ENCODE data around the gene RALGAPA2. TPM values are rescaled to one million over a fixed set of nuclear protein-coding genes. Genes with fewer than 3 reads are reported as not detected.

RALGAPA2 gene
- total RNA-seq, 1 experiment from 2014 or later = 1.9 TPM

GRCh38 chr20:20731000-20731944 lies 18.8 kb upstream of the RALGAPA2 start:
- no peak for DNase-seq (ENCODE audit: low read depth)
- in situ Hi-C loops (cut with HindIII; ENCODE audit: low pct_unique_long_range_greater_than_20kb, low sequenced_read_pairs) = no loop called here

DNA sequence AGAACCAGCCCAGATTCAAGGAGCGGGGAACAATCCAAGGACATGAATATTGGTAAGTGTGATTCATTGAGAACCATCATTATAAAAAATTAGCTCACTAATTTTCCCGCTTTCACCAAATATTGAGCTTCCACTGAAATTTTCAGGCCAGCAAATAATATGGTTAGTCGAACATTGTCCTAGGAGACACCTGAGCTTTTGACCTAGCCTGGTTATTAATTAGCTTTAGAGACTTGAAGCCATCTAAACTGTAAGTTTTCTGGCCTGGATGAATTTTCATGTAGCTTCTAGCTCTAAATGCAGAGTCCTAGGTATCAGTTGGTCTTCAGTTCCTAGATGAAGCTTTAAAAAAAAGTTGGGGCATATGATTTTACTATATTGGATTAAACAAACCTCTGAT lies 17.1 kb upstream of the RALGAPA2 start:
- no peak for DNase-seq (ENCODE audit: low read depth)
- in situ Hi-C loops (cut with HindIII; ENCODE audit: low pct_unique_long_range_greater_than_20kb, low sequenced_read_pairs) = no loop called here

GRCh38 chr20:20721489-20721888 lies 9.0 kb upstream of the RALGAPA2 start:
- no peak for DNase-seq (ENCODE audit: low read depth)
- in situ Hi-C loops (cut with HindIII; ENCODE audit: low pct_unique_long_range_greater_than_20kb, low sequenced_read_pairs) = no loop called here

GRCh38 chr20:20720158-20720557 lies 7.7 kb upstream of the RALGAPA2 start:
- no peak for DNase-seq (ENCODE audit: low read depth)
- in situ Hi-C loops (cut with HindIII; ENCODE audit: low pct_unique_long_range_greater_than_20kb, low sequenced_read_pairs) = no loop called here

- in situ Hi-C loops (cut with HindIII; ENCODE audit: low pct_unique_long_range_greater_than_20kb, low sequenced_read_pairs) = no loop called here
- no peak for DNase-seq (ENCODE audit: low read depth)
Observed at GRCh38 chr20:20719411-20719810, 7.0 kb upstream of the RALGAPA2 start.

DNA sequence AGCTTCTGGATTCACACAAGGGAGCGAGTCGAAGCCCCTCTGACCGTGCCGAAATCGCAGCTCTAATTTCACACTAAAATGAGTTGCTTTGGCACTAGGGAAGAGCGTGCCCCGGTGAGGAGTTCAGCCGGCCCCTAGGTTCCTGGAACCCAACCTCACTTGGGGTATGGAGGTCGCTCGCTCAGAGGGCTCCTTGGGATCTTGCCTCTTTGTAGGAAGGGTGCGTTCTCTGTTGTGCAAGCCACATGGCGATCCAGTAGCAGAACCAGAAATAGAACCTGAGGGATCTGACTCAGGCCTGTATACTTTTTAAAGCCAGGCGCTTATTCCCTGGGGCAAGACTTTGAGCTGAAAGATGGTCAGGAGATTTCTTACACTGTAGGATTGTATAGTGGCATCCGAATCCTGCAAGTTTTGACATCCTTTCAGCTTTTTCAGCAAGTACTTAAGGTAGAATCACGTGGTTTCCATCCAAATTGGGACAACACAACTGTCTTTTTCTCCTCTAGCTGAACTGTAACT lies 861 bp upstream of the RALGAPA2 start:
- in situ Hi-C loops (cut with HindIII; ENCODE audit: low pct_unique_long_range_greater_than_20kb, low sequenced_read_pairs) = no loop called here

GRCh38 chr20:20712004-20712473 lies 405 bp downstream of the RALGAPA2 start:
- in situ Hi-C loops (cut with HindIII; ENCODE audit: low pct_unique_long_range_greater_than_20kb, low sequenced_read_pairs) = no loop called here
- DNase-seq (ENCODE audit: low read depth) = no peak

More for the DNA sequence above, 861 bp upstream of the RALGAPA2 start:
- no peak for DNase-seq (ENCODE audit: low read depth)

DNA sequence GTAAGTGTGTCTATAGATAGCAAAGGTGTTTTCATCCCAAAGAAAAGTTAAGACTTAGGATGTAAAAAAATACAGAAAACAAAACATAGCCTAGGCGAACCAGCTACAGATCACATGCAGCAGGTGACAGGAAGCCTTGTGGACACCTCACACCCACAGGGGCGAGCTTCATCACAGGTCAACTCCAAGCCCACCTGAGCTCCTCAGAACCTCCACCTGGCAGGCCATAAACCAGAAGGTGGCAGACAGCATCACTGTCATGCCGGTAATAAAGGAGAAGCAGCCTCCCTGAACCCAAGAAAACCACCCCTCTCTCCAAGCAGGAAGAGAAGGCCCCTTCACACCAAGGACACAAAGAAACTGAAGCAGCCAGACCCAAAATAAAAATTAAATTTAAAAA lies 1.0 kb downstream of the RALGAPA2 start:
- in situ Hi-C loops (cut with HindIII; ENCODE audit: low pct_unique_long_range_greater_than_20kb, low sequenced_read_pairs) = no loop called here
- no peak for DNase-seq (ENCODE audit: low read depth)

GRCh38 chr20:20710443-20711315 lies 1.8 kb downstream of the RALGAPA2 start:
- in situ Hi-C loops (cut with HindIII; ENCODE audit: low pct_unique_long_range_greater_than_20kb, low sequenced_read_pairs) = no loop called here
- DNase-seq (ENCODE audit: low read depth) = no peak

- in situ Hi-C loops (cut with HindIII; ENCODE audit: low pct_unique_long_range_greater_than_20kb, low sequenced_read_pairs) = no loop called here
- no peak for DNase-seq (ENCODE audit: low read depth)
Observed at GRCh38 chr20:20709887-20710286, 2.6 kb downstream of the RALGAPA2 start.

- DNase-seq (ENCODE audit: low read depth) = no peak
- in situ Hi-C loops (cut with HindIII; ENCODE audit: low pct_unique_long_range_greater_than_20kb, low sequenced_read_pairs) = no loop called here
Observed at GRCh38 chr20:20706285-20706684, 6.2 kb downstream of the RALGAPA2 start.

GRCh38 chr20:20702330-20703245 lies 9.9 kb downstream of the RALGAPA2 start:
- no peak for DNase-seq (ENCODE audit: low read depth)
- in situ Hi-C loops (cut with HindIII; ENCODE audit: low pct_unique_long_range_greater_than_20kb, low sequenced_read_pairs) = no loop called here

DNA sequence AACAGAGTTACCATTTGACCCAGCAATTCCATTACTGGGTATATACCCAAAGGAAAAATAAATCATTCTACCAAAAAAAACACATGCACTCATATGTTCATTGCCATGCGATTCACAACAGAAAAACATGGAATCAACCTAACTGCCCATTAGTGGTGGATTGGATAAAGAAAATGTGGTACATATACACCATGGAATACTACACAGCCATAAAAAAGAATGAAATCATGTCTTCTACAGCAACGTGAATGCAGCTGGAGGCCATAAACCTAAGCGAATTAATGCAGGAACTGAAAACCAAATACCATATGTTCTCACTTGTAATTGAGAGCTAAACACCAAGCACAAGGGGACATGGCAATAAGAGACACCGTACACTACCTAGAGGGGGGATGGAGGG lies 12.5 kb downstream of the RALGAPA2 start:
- DNase-seq (ENCODE audit: low read depth) = no peak
- in situ Hi-C loops (cut with HindIII; ENCODE audit: low pct_unique_long_range_greater_than_20kb, low sequenced_read_pairs) = no loop called here

- in situ Hi-C loops (cut with HindIII; ENCODE audit: low pct_unique_long_range_greater_than_20kb, low sequenced_read_pairs) = no loop called here
- DNase-seq (ENCODE audit: low read depth) = no peak
Observed at GRCh38 chr20:20699144-20699543, 13.3 kb downstream of the RALGAPA2 start.

DNA sequence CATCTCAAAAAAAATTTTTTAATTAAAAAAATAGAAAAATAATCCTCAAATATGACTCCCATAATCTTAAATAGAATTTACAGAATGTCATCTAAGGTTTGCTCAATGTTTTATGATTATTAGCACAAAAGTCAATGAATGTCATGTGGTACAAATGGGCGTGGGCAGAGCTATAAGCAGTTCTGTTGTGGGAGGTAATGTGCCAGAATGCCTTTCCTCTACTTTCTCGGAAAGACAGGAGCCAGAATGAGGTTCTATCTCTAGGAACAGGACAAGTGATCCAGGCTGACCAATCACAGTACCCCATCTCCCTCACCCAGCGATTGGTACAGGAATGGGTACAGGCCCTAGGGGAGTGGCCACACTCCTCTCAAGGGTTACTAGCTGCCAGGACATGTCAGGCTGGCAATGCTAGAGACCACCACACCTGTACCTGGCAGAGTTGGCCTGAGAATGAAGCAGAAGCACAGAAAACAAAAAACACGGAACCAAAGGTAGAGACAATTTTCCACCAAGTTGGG lies 15.1 kb downstream of the RALGAPA2 start:
- no peak for DNase-seq (ENCODE audit: low read depth)
- in situ Hi-C loops (cut with HindIII; ENCODE audit: low pct_unique_long_range_greater_than_20kb, low sequenced_read_pairs) = no loop called here

- in situ Hi-C loops (cut with HindIII; ENCODE audit: low pct_unique_long_range_greater_than_20kb, low sequenced_read_pairs) = no loop called here
- DNase-seq (ENCODE audit: low read depth) = no peak
Observed at GRCh38 chr20:20695250-20695816, 17.1 kb downstream of the RALGAPA2 start.

DNA sequence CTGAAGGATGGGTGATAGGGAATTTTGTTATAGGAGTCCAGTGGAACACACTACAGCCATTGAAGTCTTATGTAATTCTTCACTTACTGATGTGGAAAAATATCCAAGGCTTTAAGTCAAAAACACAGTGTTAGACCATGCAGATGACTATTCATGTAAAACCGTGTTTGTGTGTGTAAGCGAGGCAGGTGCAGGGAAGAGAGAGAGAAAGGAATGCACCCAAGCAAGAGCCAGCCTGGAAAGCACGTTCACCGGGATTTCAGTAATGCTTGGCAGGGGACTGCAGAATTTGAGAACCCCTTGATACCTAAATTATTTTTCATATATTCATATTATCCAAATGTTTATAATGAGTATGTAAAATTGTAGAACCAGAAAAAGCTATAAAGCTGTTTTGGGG lies 17.9 kb downstream of the RALGAPA2 start:
- DNase-seq (ENCODE audit: low read depth) = no peak
- in situ Hi-C loops (cut with HindIII; ENCODE audit: low pct_unique_long_range_greater_than_20kb, low sequenced_read_pairs) = no loop called here

Data from Caki2 (cell line).